IMR-90 (cell line): ENCODE data around the gene CARS2. TPM values are rescaled to one million over a fixed set of nuclear protein-coding genes. Genes with fewer than 3 reads are reported as not detected.

ENCODE experiments used
- ATAC-seq: fragments of 200-7000 bp; cut with Tn5 transposase; 2 replicates; pipeline ENCODE4 v1.9.1; 2020; ENCODE audit warnings: low read depth, mild to moderate bottlenecking, moderate library complexity
- BruUV-seq: library from RNA; stranded (reverse); fragments of 400-500 nt; replicated peaks from 2 replicates; lab custom pipeline; 2021; lab: Mats Ljungman, UMichigan
- CTCF ChIA-PET: fragments of 300-600 bp; formaldehyde crosslinking; extraction: SDS; loops from one replicate; lab custom pipeline; 2021; ENCODE audit warnings: antibody characterized with exemption; lab: Yijun Ruan, JAX
- POLR2A ChIA-PET: fragments of 300-600 bp; sonication (Branson Sonifier 250); formaldehyde crosslinking; loops from one replicate; lab custom pipeline; 2022; ENCODE audit warnings: antibody characterized with exemption; ENCODE audit not compliant: unreplicated experiment; lab: Charles Lee
- DNase-seq: peaks from one replicate; pipeline ENCODE4 v3.0.0; 2013
- H2AFZ ChIP-seq: replicated peaks from 2 replicates; pipeline ENCODE3; 2013; ENCODE audit warnings: low read length, mild to moderate bottlenecking; ENCODE audit not compliant: poor library complexity
- H2AK5ac ChIP-seq: 2 replicates; pipeline ENCODE4 v1.6.1; 2013; ENCODE audit warnings: low read depth, low read length, inconsistent platforms
- H2AK9ac ChIP-seq: replicated peaks from 2 replicates; pipeline ENCODE3; 2013; ENCODE audit warnings: mild to moderate bottlenecking, low read depth, low read length, moderate library complexity; ENCODE audit not compliant: poor library complexity
- H2BK120ac ChIP-seq: 2 replicates; pipeline ENCODE4 v1.6.1; 2013; ENCODE audit warnings: low read depth, low read length, inconsistent platforms
- H2BK15ac ChIP-seq: 3 replicates; pipeline ENCODE4 v1.6.1; 2013; ENCODE audit warnings: low read depth, low read length, inconsistent platforms
- H2BK20ac ChIP-seq: 2 replicates; pipeline ENCODE4 v1.6.1; 2013; ENCODE audit warnings: low read depth, mild to moderate bottlenecking, inconsistent platforms, low read length, moderate library complexity
- H2BK5ac ChIP-seq: 2 replicates; pipeline ENCODE4 v1.6.1; 2013; ENCODE audit warnings: mild to moderate bottlenecking, low read depth, low read length, inconsistent platforms; ENCODE audit not compliant: poor library complexity, severe bottlenecking
- H3K14ac ChIP-seq: replicated peaks from 2 replicates; pipeline ENCODE4 v1.6.1; 2013; ENCODE audit warnings: low read depth, low read length, inconsistent platforms
- H3K18ac ChIP-seq: 2 replicates; pipeline ENCODE4 v1.6.1; 2013; ENCODE audit warnings: low read depth, low read length, control low read depth
- H3K23ac ChIP-seq: 2 replicates; pipeline ENCODE4 v1.6.1; 2013; ENCODE audit warnings: low read depth, low read length, inconsistent platforms
- H3K27ac ChIP-seq: 2 replicates; pipeline ENCODE4 v1.5.1; 2013; ENCODE audit warnings: mild to moderate bottlenecking, control low read depth, low read length; ENCODE audit not compliant: insufficient read depth
- H3K27me3 ChIP-seq: 2 replicates; pipeline ENCODE4 v1.6.1; 2013; ENCODE audit warnings: low read length; ENCODE audit not compliant: control insufficient read depth, insufficient read depth
- H3K36me3 ChIP-seq: 2 replicates; pipeline ENCODE4 v1.6.1; 2013; ENCODE audit warnings: low read length, mixed read lengths; ENCODE audit not compliant: control insufficient read depth, insufficient read depth
- H3K4ac ChIP-seq: 2 replicates; pipeline ENCODE4 v1.6.1; 2013; ENCODE audit warnings: low read depth, low read length, inconsistent platforms
- H3K4me1 ChIP-seq: 2 replicates; pipeline ENCODE4 v1.6.1; 2013; ENCODE audit warnings: low read length, mixed read lengths; ENCODE audit not compliant: control insufficient read depth, insufficient read depth
- H3K4me2 ChIP-seq: 2 replicates; pipeline ENCODE4 v1.6.1; 2013; ENCODE audit warnings: low read depth, mild to moderate bottlenecking, control low read depth, low read length, moderate library complexity
- H3K4me3 ChIP-seq: 2 replicates; pipeline ENCODE4 v1.5.1; 2013; ENCODE audit warnings: low read depth, mild to moderate bottlenecking, control low read depth, low read length, moderate library complexity; ENCODE audit not compliant: insufficient read depth
- H3K56ac ChIP-seq: 2 replicates; pipeline ENCODE4 v1.6.1; 2013; ENCODE audit warnings: low read length, inconsistent platforms; ENCODE audit not compliant: insufficient read depth; ENCODE audit errors: extremely low read depth
- H3K79me1 ChIP-seq, 2 experiments: 2 replicates each; pipeline ENCODE4 v1.6.1; 2013; ENCODE audit warnings: low read length in 2 of 2, inconsistent platforms in 1 of 2, low read depth in 1 of 2
- H3K9ac ChIP-seq: 2 replicates; pipeline ENCODE4 v1.6.1; 2013; ENCODE audit warnings: low read depth, low read length, control low read depth
- H3K9me1 ChIP-seq: 2 replicates; pipeline ENCODE4 v1.6.1; 2013; ENCODE audit warnings: low read length, inconsistent platforms; ENCODE audit not compliant: insufficient read depth
- H3K9me3 ChIP-seq: 2 replicates; pipeline ENCODE4 v1.6.1; 2013; ENCODE audit warnings: low read length; ENCODE audit not compliant: control insufficient read depth, insufficient read depth
- H4K20me1 ChIP-seq: 2 replicates; pipeline ENCODE4 v1.6.1; 2013; ENCODE audit warnings: low read length, inconsistent platforms; ENCODE audit not compliant: insufficient read depth
- H4K5ac ChIP-seq: 2 replicates; pipeline ENCODE4 v1.6.1; 2013; ENCODE audit warnings: mild to moderate bottlenecking, low read depth, low read length, control low read depth
- H4K8ac ChIP-seq, 2 experiments: 2 replicates each; pipeline ENCODE4 v1.6.1; 2013; ENCODE audit warnings: low read depth in 2 of 2, low read length in 2 of 2, control low read depth in 1 of 2, inconsistent platforms in 1 of 2
- H4K91ac ChIP-seq: 2 replicates; pipeline ENCODE4 v1.6.1; 2013; ENCODE audit warnings: low read depth, low read length, inconsistent platforms; ENCODE audit not compliant: insufficient read depth
- BHLHE40 ChIP-seq: fragments of 150-350 bp; IDR thresholded peaks from 2 replicates; pipeline ENCODE4 v1.6.1; 2016; ENCODE audit warnings: mild to moderate bottlenecking, low read depth, low read length
- CEBPB ChIP-seq: IDR thresholded peaks from 2 replicates; pipeline ENCODE4 v1.6.1; 2012; ENCODE audit warnings: low read depth, low read length, improper control_type of control experiment
- CHD1 ChIP-seq: IDR thresholded peaks from 2 replicates; pipeline ENCODE4 v1.6.1; 2012; ENCODE audit warnings: low read depth, low read length, improper control_type of control experiment
- ELK1 ChIP-seq: fragments of 150-350 bp; IDR thresholded peaks from 2 replicates; pipeline ENCODE4 v1.6.1; 2016; ENCODE audit warnings: low read depth, mild to moderate bottlenecking, low read length, moderate library complexity, borderline replicate concordance
- FOS ChIP-seq: fragments of 150-350 bp; IDR thresholded peaks from 2 replicates; pipeline ENCODE4 v1.6.1; 2016; ENCODE audit warnings: low read depth, low read length
- MAFK ChIP-seq: IDR thresholded peaks from 2 replicates; pipeline ENCODE4 v1.6.1; 2012; ENCODE audit warnings: low read depth, low read length, improper control_type of control experiment
- MAZ ChIP-seq: IDR thresholded peaks from 2 replicates; pipeline ENCODE4 v1.6.1; 2012; ENCODE audit warnings: low read depth, mild to moderate bottlenecking, low read length, improper control_type of control experiment, moderate library complexity, borderline replicate concordance
- MXI1 ChIP-seq: IDR thresholded peaks from 2 replicates; pipeline ENCODE4 v1.6.1; 2012; ENCODE audit warnings: low read depth, mild to moderate bottlenecking, low read length, moderate library complexity, borderline replicate concordance
- NFE2L2 ChIP-seq: fragments of 150-350 bp; IDR thresholded peaks from 2 replicates; pipeline ENCODE4 v1.6.1; 2016; ENCODE audit warnings: low read depth, mild to moderate bottlenecking, low read length
- POLR2A ChIP-seq: IDR thresholded peaks from 2 replicates; pipeline ENCODE4 v1.6.1; 2012; ENCODE audit warnings: mild to moderate bottlenecking, low read depth, low read length
- RAD21 ChIP-seq: IDR thresholded peaks from 2 replicates; pipeline ENCODE4 v1.6.1; 2012; ENCODE audit warnings: low read length, improper control_type of control experiment
- RCOR1 ChIP-seq: IDR thresholded peaks from 2 replicates; pipeline ENCODE4 v1.6.1; 2012; ENCODE audit warnings: mild to moderate bottlenecking, low read length, improper control_type of control experiment; ENCODE audit not compliant: insufficient replicate concordance
- RFX5 ChIP-seq: IDR thresholded peaks from 2 replicates; pipeline ENCODE4 v1.8.0; 2012; ENCODE audit warnings: low read depth, mild to moderate bottlenecking, low read length, moderate library complexity
- SMC3 ChIP-seq: fragments of 150-350 bp; IDR thresholded peaks from 2 replicates; pipeline ENCODE4 v1.6.1; 2016; ENCODE audit warnings: low read depth, mild to moderate bottlenecking, antibody characterized with exemption, low read length, moderate library complexity
- WGBS, 2 experiments: methylation state at CpG; one replicate each; pipeline versions ENCODE4 v1.1.5 to v1.1.7; 2013; ENCODE audit warnings: missing lambda C conversion rate in 2 of 2; ENCODE audit not compliant: insufficient read length in 1 of 2; ENCODE audit errors: extremely low coverage in 2 of 2; 5-methylcytosine and 5-hydroxymethylcytosine counted together
- dilution Hi-C: fragments of 300-500 bp; cut with HindIII; formaldehyde crosslinking; loops from one replicate; pipeline ENCODE4 v1.14.3; 2018; ENCODE audit warnings: low sequenced_read_pairs; ENCODE audit not compliant: unreplicated experiment
- in situ Hi-C: fragments of 300-500 bp; cut with MboI; formaldehyde crosslinking; loops from 3 replicates; pipeline ENCODE4 v1.14.3; 2019; ENCODE audit warnings: low sequenced_read_pairs, inconsistent platforms, mixed read lengths
- intact Hi-C: fragments of 100-400 bp; cut with micrococcal nuclease; formaldehyde crosslinking; loops from 2 replicates; pipeline ENCODE4 v1.10.0; 2022
- polyA plus RNA-seq, 3 experiments: library from polyadenylated mRNA; depleted of rRNA; stranded (reverse); fragments of >200 nt; gene quantifications; 2 replicates each; pipeline ENCODE4 v1.2.3, GENCODE V29; 2012; ENCODE audit warnings: low replicate concordance in 1 of 3
- total RNA-seq: library from RNA; depleted of rRNA; stranded (reverse); fragments of >200 nt; gene quantifications from 2 replicates; pipeline ENCODE4 v1.2.3, GENCODE V29; 2012
- TF ChIP-seq, protein P1 (sequence below): conservative IDR thresholded peaks from 2 replicates; pipeline ENCODE4 v1.5.1; 2012; ENCODE audit warnings: mild to moderate bottlenecking, low read depth, low read length, improper control_type of control experiment
- TF ChIP-seq, protein P2 (sequence below): fragments of 150-350 bp; IDR thresholded peaks from 2 replicates; pipeline ENCODE4 v1.6.1; 2017; ENCODE audit warnings: mild to moderate bottlenecking, antibody characterized with exemption, low read length, low read depth

CARS2 gene
- total and polyA plus RNA-seq, 2 of the 4 experiments (the other 2 are of a cell fraction), result 76.2 to 76.4 TPM

DNA sequence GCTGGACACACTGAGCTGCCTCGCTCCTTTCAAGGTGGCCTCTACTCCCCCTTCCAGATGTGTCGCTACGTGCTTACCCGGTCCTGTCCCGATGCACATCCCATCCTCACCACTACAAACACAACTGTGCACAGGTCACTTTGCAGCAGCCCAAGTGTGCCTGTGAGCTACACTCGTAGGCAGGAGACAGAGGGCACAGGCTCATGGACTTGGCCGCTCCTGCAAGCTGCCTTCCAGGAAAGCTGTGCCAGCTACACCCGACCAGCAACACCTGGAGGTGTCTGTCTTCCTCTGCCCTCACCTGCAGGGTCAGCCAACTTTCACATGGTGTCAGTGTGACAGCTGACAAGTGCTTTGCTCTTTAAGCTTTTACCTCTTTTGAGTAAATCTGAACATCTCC, 15.4 kb downstream of the CARS2 start:
- no peak overlapping the region for H3K23ac ChIP-seq
- H2AK5ac ChIP-seq, result no peak overlapping the region
- H3K9me3 ChIP-seq, result no peaks in the 10 kb centered on the region
- no peak overlapping the region for H3K56ac ChIP-seq
- no peak overlapping the region for H4K5ac ChIP-seq
- H4K20me1 ChIP-seq, result peaks cover 2% of the 10 kb centered on the region
- CTCF ChIA-PET, result no interaction called here
- POLR2A ChIA-PET, result interaction anchor here (1.0 kb wide), 1 partner anchor 25 kb away, joined by 4 read pairs; no protein-coding TSS in a partner anchor
- H2AK9ac ChIP-seq, result no peak overlapping the region
- WGBS, 2 experiments, result 91% methylated on average over 7 of the region's 8 CpGs; no CpG with 5 or more reads in 1 of the 2 experiments
- H4K91ac ChIP-seq, result no peak overlapping the region
- no peak overlapping the region for H3K14ac ChIP-seq
- H3K27me3 ChIP-seq, result no peaks in the 10 kb centered on the region
- no peak overlapping the region for H3K9ac ChIP-seq
- ATAC-seq (no peak), DNase-seq (no peak)
- in situ Hi-C loops, result no loop called here
- H3K4me3 ChIP-seq, result no peak overlapping the region
- H3K9me1 ChIP-seq, result 0 out of 2 replicates have a peak, but pooled peaks cover 2% of the 10 kb centered on the region
- H3K79me1 ChIP-seq, result peaks cover 6 to 18% of the 10 kb centered on the region in 2 experiments; a peak in 2 of 4 replicates
- H3K4me1 ChIP-seq, result no peaks in the 10 kb centered on the region
- dilution Hi-C loops, result no loop called here
- H2AFZ ChIP-seq, result no peak overlapping the region
- no peak overlapping the region for H3K4ac ChIP-seq
- H3K18ac ChIP-seq, result no peak overlapping the region
- no peak for TF ChIP-seq MAZ
- no peak for TF ChIP-seq RAD21
- no peak for TF ChIP-seq POLR2A
- TF ChIP-seq RFX5, result no peak
- TF ChIP-seq ELK1, result no peak
- no peak for TF ChIP-seq CEBPB
- no peak for TF ChIP-seq BHLHE40
- TF ChIP-seq RCOR1, result no peak
- TF ChIP-seq SMC3, result no peak
- no peak for TF ChIP-seq NFE2L2
- TF ChIP-seq FOS, result no peak
- TF ChIP-seq, protein P1, sequence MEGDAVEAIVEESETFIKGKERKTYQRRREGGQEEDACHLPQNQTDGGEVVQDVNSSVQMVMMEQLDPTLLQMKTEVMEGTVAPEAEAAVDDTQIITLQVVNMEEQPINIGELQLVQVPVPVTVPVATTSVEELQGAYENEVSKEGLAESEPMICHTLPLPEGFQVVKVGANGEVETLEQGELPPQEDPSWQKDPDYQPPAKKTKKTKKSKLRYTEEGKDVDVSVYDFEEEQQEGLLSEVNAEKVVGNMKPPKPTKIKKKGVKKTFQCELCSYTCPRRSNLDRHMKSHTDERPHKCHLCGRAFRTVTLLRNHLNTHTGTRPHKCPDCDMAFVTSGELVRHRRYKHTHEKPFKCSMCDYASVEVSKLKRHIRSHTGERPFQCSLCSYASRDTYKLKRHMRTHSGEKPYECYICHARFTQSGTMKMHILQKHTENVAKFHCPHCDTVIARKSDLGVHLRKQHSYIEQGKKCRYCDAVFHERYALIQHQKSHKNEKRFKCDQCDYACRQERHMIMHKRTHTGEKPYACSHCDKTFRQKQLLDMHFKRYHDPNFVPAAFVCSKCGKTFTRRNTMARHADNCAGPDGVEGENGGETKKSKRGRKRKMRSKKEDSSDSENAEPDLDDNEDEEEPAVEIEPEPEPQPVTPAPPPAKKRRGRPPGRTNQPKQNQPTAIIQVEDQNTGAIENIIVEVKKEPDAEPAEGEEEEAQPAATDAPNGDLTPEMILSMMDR, result no peak
- no peak for TF ChIP-seq CHD1
- TF ChIP-seq, protein P2, sequence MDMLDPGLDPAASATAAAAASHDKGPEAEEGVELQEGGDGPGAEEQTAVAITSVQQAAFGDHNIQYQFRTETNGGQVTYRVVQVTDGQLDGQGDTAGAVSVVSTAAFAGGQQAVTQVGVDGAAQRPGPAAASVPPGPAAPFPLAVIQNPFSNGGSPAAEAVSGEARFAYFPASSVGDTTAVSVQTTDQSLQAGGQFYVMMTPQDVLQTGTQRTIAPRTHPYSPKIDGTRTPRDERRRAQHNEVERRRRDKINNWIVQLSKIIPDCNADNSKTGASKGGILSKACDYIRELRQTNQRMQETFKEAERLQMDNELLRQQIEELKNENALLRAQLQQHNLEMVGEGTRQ, result no peak
- no peak for TF ChIP-seq MXI1
- TF ChIP-seq MAFK, result no peak
- no peak overlapping the region for H3K4me2 ChIP-seq
- no peak overlapping the region for H3K27ac ChIP-seq
- H4K8ac ChIP-seq, result no peak overlapping the region
- H2BK120ac ChIP-seq, result no peak overlapping the region
- H2BK20ac ChIP-seq, result no peak overlapping the region
- peaks cover 37% of the 10 kb centered on the region for H3K36me3 ChIP-seq
- intact Hi-C loops, result no loop called here
- H2BK15ac ChIP-seq, result no peak overlapping the region
- no TSS peak for BruUV-seq
- no peak overlapping the region for H2BK5ac ChIP-seq
